ENCODE results near the gene TOP3B.

Gene TOP3B

GRCh38 chr22:22025320-22026156 lies 43.0 kb upstream of the TOP3B start:
- intact Hi-C loops (cut with DNase I; ENCODE audit: low total_unique reads): no loop called here
- TF ChIP-seq CTCF (IDR thresholded peaks at IDR 0.05): no peak
- no peak for DNase-seq
- Histone ChIP-seq H3K4me3 (no peak overlapping the region), H3K4me1 (no peaks in the 10 kb centered on the region), H3K36me3 (no peaks in the 10 kb centered on the region), H3K27me3 (no peaks in the 10 kb centered on the region), H3K27ac (no peak overlapping the region), H3K9me3 (no peaks in the 10 kb centered on the region)

GRCh38 chr22:22024440-22024839 lies 41.9 kb upstream of the TOP3B start:
- TF ChIP-seq CTCF (IDR thresholded peaks at IDR 0.05): no peak
- Histone ChIP-seq H3K27ac (no peak overlapping the region), H3K27me3 (peaks cover 0 to 3% of the 10 kb centered on the region in 2 donors), H3K4me1 (no peaks in the 10 kb centered on the region), H3K4me3 (no peak overlapping the region), H3K36me3 (no peaks in the 10 kb centered on the region), H3K9me3 (no peaks in the 10 kb centered on the region)
- no peak for DNase-seq
- intact Hi-C loops (cut with DNase I; ENCODE audit: low total_unique reads): no loop called here

- H3K4me1 ChIP-seq: no peaks in the 10 kb centered on the region
- H3K4me3 ChIP-seq: no peak overlapping the region
- H3K27ac ChIP-seq: no peak overlapping the region
- no peak for DNase-seq
- H3K36me3 ChIP-seq: no peaks in the 10 kb centered on the region
- TF ChIP-seq CTCF (IDR thresholded peaks at IDR 0.05): no peak
- intact Hi-C loops (cut with DNase I; ENCODE audit: low total_unique reads): no loop called here
- peaks cover 0 to 5% of the 10 kb centered on the region in 2 donors for H3K27me3 ChIP-seq
- no peaks in the 10 kb centered on the region for H3K9me3 ChIP-seq
Measured at GRCh38 chr22:22023581-22024137, 41.1 kb upstream of the TOP3B start.

- Histone ChIP-seq H3K27me3 (peaks cover 0 to 5% of the 10 kb centered on the region in 2 donors), H3K4me1 (no peaks in the 10 kb centered on the region), H3K9me3 (no peaks in the 10 kb centered on the region), H3K4me3 (no peak overlapping the region), H3K27ac (no peak overlapping the region), H3K36me3 (no peaks in the 10 kb centered on the region)
- intact Hi-C loops (cut with DNase I; ENCODE audit: low total_unique reads): no loop called here
- DNase-seq: no peak
- TF ChIP-seq CTCF (IDR thresholded peaks at IDR 0.05): no peak
Measured at GRCh38 chr22:22022947-22023534, 40.5 kb upstream of the TOP3B start.

GRCh38 chr22:22022255-22022840 lies 39.8 kb upstream of the TOP3B start:
- TF ChIP-seq CTCF (IDR thresholded peaks at IDR 0.05): no peak
- no peak overlapping the region for H3K27ac ChIP-seq
- H3K4me3 ChIP-seq: no peak overlapping the region
- no peaks in the 10 kb centered on the region for H3K36me3 ChIP-seq
- no peak for DNase-seq
- H3K9me3 ChIP-seq: no peaks in the 10 kb centered on the region
- no peaks in the 10 kb centered on the region for H3K4me1 ChIP-seq
- H3K27me3 ChIP-seq: peaks cover 0 to 5% of the 10 kb centered on the region in 2 donors
- intact Hi-C loops (cut with DNase I; ENCODE audit: low total_unique reads): no loop called here

All from tibial artery (tissue), 4 donors.